H1 (cell line): ENCODE results near the gene SYT13. TPM values are rescaled to one million over a fixed set of nuclear protein-coding genes. Genes with fewer than 3 reads are reported as not detected.

Experiments
- CTCF ChIA-PET: fragments of 300-600 bp; sonication (Branson Sonifier 250); formaldehyde crosslinking; loops from one replicate; lab custom pipeline; 2021; ENCODE audit not compliant: partially characterized antibody; lab: Charles Lee
- POLR2A ChIA-PET: fragments of 300-600 bp; sonication (Branson Sonifier 250); formaldehyde crosslinking; loops from one replicate; lab custom pipeline; 2021; ENCODE audit warnings: inconsistent platforms; ENCODE audit not compliant: partially characterized antibody; lab: Charles Lee
- DNase-seq, 2 experiments: peaks; one replicate each; pipeline versions ENCODE4 v3.0.0 to v3.0.0-alpha.2; 2010 to 2022; ENCODE audit warnings: low spot score in 2 of 2, low read depth in 1 of 2, mixed read lengths in 1 of 2
- FAIRE-seq: peaks from 2 replicates; lab custom pipeline; 2011; peaks lifted over from hg19 to GRCh38; lab: Jason Lieb, UNC
- H2AFZ ChIP-seq: 2 replicates; pipeline ENCODE4 v1.8.1; 2012; ENCODE audit warnings: low read length, inconsistent platforms
- H2AK5ac ChIP-seq: 2 replicates; pipeline ENCODE4 v1.6.1; 2013; ENCODE audit warnings: low read depth, low read length
- H2BK120ac ChIP-seq: replicated peaks from 2 replicates; pipeline ENCODE3; 2013; ENCODE audit warnings: low read depth, low read length, inconsistent platforms
- H2BK12ac ChIP-seq: 2 replicates; pipeline ENCODE4 v1.6.1; 2013; ENCODE audit warnings: low read depth, low read length
- H2BK15ac ChIP-seq: 2 replicates; pipeline ENCODE4 v1.6.1; 2013; ENCODE audit warnings: low read length
- H2BK20ac ChIP-seq: 2 replicates; pipeline ENCODE4 v1.6.1; 2013; ENCODE audit warnings: low read length
- H2BK5ac ChIP-seq: 2 replicates; pipeline ENCODE4 v1.6.1; 2013; ENCODE audit warnings: low read depth, low read length
- H3K14ac ChIP-seq: 2 replicates; pipeline ENCODE4 v1.6.1; 2013; ENCODE audit warnings: inconsistent platforms; ENCODE audit not compliant: insufficient read length
- H3K18ac ChIP-seq: 2 replicates; pipeline ENCODE4 v1.6.1; 2013; ENCODE audit warnings: low read length; ENCODE audit errors: extremely low read depth
- H3K23ac ChIP-seq: 2 replicates; pipeline ENCODE4 v1.6.1; 2013; ENCODE audit warnings: inconsistent platforms; ENCODE audit not compliant: insufficient read length
- H3K23me2 ChIP-seq: 2 replicates; pipeline ENCODE4 v1.6.1; 2013; ENCODE audit warnings: low read depth, low read length
- H3K27ac ChIP-seq: 2 replicates; pipeline ENCODE4 v1.6.1; 2011; ENCODE audit warnings: low read depth, low read length, inconsistent platforms
- H3K27me3 ChIP-seq, 4 experiments: replicated peaks in 1 of 4; 1 replicate in 1 of 4; 2 replicates in 3 of 4; pipeline versions ENCODE4 v1.6.1 to v1.8.1; 2011 to 2013; ENCODE audit warnings: low read length in 3 of 4, mild to moderate bottlenecking in 3 of 4, inconsistent platforms in 2 of 4, mixed read lengths in 2 of 4, moderate library complexity in 1 of 4; ENCODE audit not compliant: control insufficient read depth in 3 of 4, insufficient read depth in 3 of 4; ENCODE audit errors: extremely low read depth in 1 of 4
- H3K36me3 ChIP-seq, 4 experiments: 2 replicates each; pipeline versions ENCODE4 v1.6.1 to v1.8.1; 2011 to 2013; ENCODE audit warnings: mild to moderate bottlenecking in 4 of 4, low read length in 3 of 4, moderate library complexity in 2 of 4, control low read depth in 1 of 4, inconsistent platforms in 1 of 4; ENCODE audit not compliant: insufficient read depth in 4 of 4, control insufficient read depth in 2 of 4
- H3K4ac ChIP-seq: replicated peaks from 2 replicates; pipeline ENCODE3; 2013; ENCODE audit warnings: low read length, low read depth, mixed read lengths, inconsistent platforms; ENCODE audit not compliant: insufficient read length
- H3K4me1 ChIP-seq, 4 experiments: replicated peaks in 1 of 4; 1 replicate in 1 of 4; 2 replicates in 3 of 4; pipeline versions ENCODE4 v1.6.1 to v1.8.1; 2011 to 2013; ENCODE audit warnings: low read length in 3 of 4, inconsistent platforms in 2 of 4, mixed read lengths in 1 of 4; ENCODE audit not compliant: insufficient read depth in 4 of 4, control insufficient read depth in 3 of 4
- H3K4me2 ChIP-seq, 2 experiments: 2 replicates each; pipeline versions ENCODE4 v1.6.1 to v1.8.1; 2011 to 2013; ENCODE audit warnings: low read depth in 2 of 2, low read length in 2 of 2, control low read depth in 1 of 2, inconsistent platforms in 1 of 2, mild to moderate bottlenecking in 1 of 2; ENCODE audit not compliant: insufficient read depth in 1 of 2
- H3K4me3 ChIP-seq, 4 experiments: fragments of 200-600, 300-600 bp in 1 of 4; sonication (generic), shearing (Covaris generic), sonication (Bioruptor Twin) in 1 of 4; 2 replicates each; pipeline versions ENCODE4 v1.5.1 to v1.8.1; 2011 to 2016; ENCODE audit warnings: low read length in 4 of 4, low read depth in 3 of 4, control low read depth in 2 of 4, inconsistent platforms in 2 of 4, mild to moderate bottlenecking in 2 of 4, mixed read lengths in 1 of 4, moderate library complexity in 1 of 4; ENCODE audit not compliant: insufficient read depth in 2 of 4; ENCODE audit errors: extremely low read depth in 1 of 4
- H3K56ac ChIP-seq: replicated peaks from 2 replicates; pipeline ENCODE3; 2013; ENCODE audit warnings: low read depth, mild to moderate bottlenecking, mixed read lengths, low read length, inconsistent platforms; ENCODE audit not compliant: insufficient read length
- H3K79me1 ChIP-seq: 2 replicates; pipeline ENCODE4 v1.6.1; 2013; ENCODE audit warnings: low read depth, low read length, control low read depth
- H3K79me2 ChIP-seq, 2 experiments: 2 replicates each; pipeline versions ENCODE4 v1.6.1 to v1.8.1; 2012 to 2013; ENCODE audit warnings: low read length in 2 of 2, mild to moderate bottlenecking in 2 of 2, inconsistent platforms in 1 of 2; ENCODE audit not compliant: insufficient read depth in 2 of 2, control insufficient read depth in 1 of 2
- H3K9ac ChIP-seq, 4 experiments: replicated peaks in 1 of 4; 1 replicate in 1 of 4; 2 replicates in 3 of 4; pipeline versions ENCODE4 v1.6.1 to v1.8.1; 2011 to 2013; ENCODE audit warnings: low read depth in 3 of 4, low read length in 3 of 4, control low read depth in 2 of 4, mild to moderate bottlenecking in 2 of 4, moderate library complexity in 2 of 4, inconsistent platforms in 1 of 4; ENCODE audit errors: extremely low read depth in 1 of 4
- H3K9me3 ChIP-seq, 2 experiments: 2 replicates each; pipeline versions ENCODE4 v1.6.1 to v1.8.1; 2012 to 2013; ENCODE audit warnings: mild to moderate bottlenecking in 2 of 2, moderate library complexity in 2 of 2, control low read depth in 1 of 2, inconsistent platforms in 1 of 2, low read depth in 1 of 2, low read length in 1 of 2, mixed read lengths in 1 of 2; ENCODE audit not compliant: insufficient read depth in 2 of 2
- H4K20me1 ChIP-seq, 2 experiments: replicated peaks in 1 of 2; 2 replicates each; pipeline versions ENCODE3 to v1.8.1; 2011 to 2013; ENCODE audit warnings: inconsistent platforms in 2 of 2, low read length in 2 of 2, mild to moderate bottlenecking in 1 of 2; ENCODE audit not compliant: insufficient read depth in 2 of 2, control insufficient read depth in 1 of 2
- H4K5ac ChIP-seq: 2 replicates; pipeline ENCODE4 v1.6.1; 2013; ENCODE audit warnings: low read length, low read depth, mixed read lengths, inconsistent platforms; ENCODE audit not compliant: insufficient read length
- H4K8ac ChIP-seq: 2 replicates; pipeline ENCODE4 v1.8.0; 2013; ENCODE audit warnings: mild to moderate bottlenecking, moderate library complexity, low read length, inconsistent platforms; ENCODE audit not compliant: insufficient read depth; ENCODE audit errors: extremely low read depth
- H4K91ac ChIP-seq: replicated peaks from 2 replicates; pipeline ENCODE3; 2013; ENCODE audit warnings: low read length, mixed read lengths, inconsistent platforms; ENCODE audit not compliant: insufficient read length
- ASH2L ChIP-seq: fragments of 200-600, 300-600 bp; sonication (generic); IDR thresholded peaks from one replicate; pipeline ENCODE4 v1.7.1; 2017; ENCODE audit warnings: low read length
- BCL11A ChIP-seq, 2 experiments: IDR thresholded peaks; one replicate each; pipeline ENCODE4 v1.6.1; 2011; ENCODE audit warnings: low read depth in 2 of 2, low read length in 2 of 2, mild to moderate bottlenecking in 2 of 2
- EZH2 ChIP-seq: fragments of 200-600 bp; sonication (generic); IDR thresholded peaks from 2 replicates; pipeline ENCODE4 v1.7.1; 2012; ENCODE audit warnings: low read depth, mild to moderate bottlenecking, moderate library complexity, low read length, inconsistent platforms; ENCODE audit not compliant: severe bottlenecking
- JUND ChIP-seq: IDR thresholded peaks from 2 replicates; pipeline ENCODE4 v1.6.1; 2011; ENCODE audit warnings: mild to moderate bottlenecking, improper control_type of control experiment, low read length
- MAFK ChIP-seq: IDR thresholded peaks from 2 replicates; pipeline ENCODE4 v1.6.1; 2012; ENCODE audit warnings: low read depth, mild to moderate bottlenecking, improper control_type of control experiment, low read length
- NRF1 ChIP-seq: IDR thresholded peaks from 2 replicates; pipeline ENCODE4 v1.6.1; 2011; ENCODE audit warnings: mild to moderate bottlenecking, low read depth, low read length, improper control_type of control experiment
- RAD21 ChIP-seq, 2 experiments: IDR thresholded peaks in 1 of 2; conservative IDR thresholded peaks in 1 of 2; 2 replicates each; pipeline ENCODE4 v1.6.1; 2011; ENCODE audit warnings: low read depth in 2 of 2, low read length in 2 of 2, improper control_type of control experiment in 1 of 2, inconsistent platforms in 1 of 2, mild to moderate bottlenecking in 1 of 2, moderate library complexity in 1 of 2
- RBBP5 ChIP-seq: IDR thresholded peaks from 2 replicates; pipeline ENCODE4 v1.7.1; 2012; ENCODE audit warnings: low read depth, mild to moderate bottlenecking, inconsistent platforms, low read length, moderate library complexity, borderline replicate concordance
- RXRA ChIP-seq: IDR thresholded peaks from 2 replicates; pipeline ENCODE4 v1.6.1; 2011; ENCODE audit warnings: low read depth, mild to moderate bottlenecking, low read length, moderate library complexity; ENCODE audit not compliant: insufficient read depth
- SIN3A ChIP-seq, 2 experiments: IDR thresholded peaks in 1 of 2; conservative IDR thresholded peaks in 1 of 2; 2 replicates each; pipeline ENCODE4 v1.6.1; 2011 to 2012; ENCODE audit warnings: low read length in 2 of 2, improper control_type of control experiment in 1 of 2, low read depth in 1 of 2, mild to moderate bottlenecking in 1 of 2
- TAF1 ChIP-seq: IDR thresholded peaks from 2 replicates; pipeline ENCODE4 v1.6.1; 2011; ENCODE audit warnings: mild to moderate bottlenecking, low read depth, low read length
- USF2 ChIP-seq: IDR thresholded peaks from 2 replicates; pipeline ENCODE4 v1.6.1; 2011; ENCODE audit warnings: low read length, improper control_type of control experiment
- WGBS, 2 experiments: shearing (Covaris generic) in 1 of 2; methylation state at CpG; one replicate each; pipeline versions ENCODE4 v1.1.6 to v1.1.7; 2013 to 2015; ENCODE audit warnings: low lambda C conversion rate in 2 of 2, mixed read lengths in 2 of 2, inconsistent platforms in 1 of 2, low coverage in 1 of 2, missing lambda C conversion rate in 1 of 2; ENCODE audit not compliant: insufficient replicate concordance in 2 of 2, insufficient coverage in 1 of 2, insufficient read length in 1 of 2; ENCODE audit errors: extremely low coverage in 1 of 2, missing lambda C conversion rate in 1 of 2; 5-methylcytosine and 5-hydroxymethylcytosine counted together
- polyA plus RNA-seq, 7 experiments: library from polyadenylated mRNA; depleted of rRNA in 3 of 7; stranded (reverse) in 5 of 7; unstranded in 2 of 7; fragments of >200 nt in 5 of 7; fragments of 200-250 nt in 2 of 7; gene quantifications; 1 replicate in 5 of 7; 2 replicates in 1 of 7; 4 replicates in 1 of 7; pipeline versions ENCODE4 v1.2.1 to v1.2.3, GENCODE V29; 2011 to 2013; ENCODE audit warnings: missing spikeins in 2 of 7, mixed read lengths in 2 of 7
- total RNA-seq: library from RNA; stranded (reverse); fragmentation: NEBNext Ultra II Directional; extraction: Animal tissue kit (Norgen Biotek cat#: 25700); gene quantifications from 2 replicates; pipeline ENCODE4 v1.2.1, GENCODE V29; 2021

Gene SYT13
- total and polyA plus RNA-seq, 2 of the 8 experiments (the other 6 are each of a cell fraction or from before 2014, with no cell fraction given) = 4.8 to 13.2 TPM

- Histone ChIP-seq H4K91ac (no peak overlapping the region), H3K79me2 (no peaks in the 10 kb centered on the region), H2AFZ (no peak overlapping the region), H3K27me3 (peaks cover 0 to 2% (median 0%) of the 10 kb centered on the region in 4 experiments; a peak in 1 of 7 replicates), H3K23me2 (no peaks in the 10 kb centered on the region), H2BK120ac (no peak overlapping the region), H2BK5ac (no peak overlapping the region), H3K14ac (no peak overlapping the region), H2BK15ac (no peak overlapping the region), H3K36me3 (no peaks in the 10 kb centered on the region), H3K4me2 (no peak overlapping the region), H3K23ac (no peak overlapping the region), H2BK20ac (no peak overlapping the region), H4K20me1 (no peaks in the 10 kb centered on the region), H3K56ac (no peak overlapping the region), H3K79me1 (no peaks in the 10 kb centered on the region), H3K9ac (no peak overlapping the region), H4K8ac (no peak overlapping the region), H3K9me3 (no peaks in the 10 kb centered on the region), H3K4me3 (no peak overlapping the region), H3K4ac (no peak overlapping the region), H3K18ac (no peak overlapping the region), H3K27ac (no peak overlapping the region), H2BK12ac (no peak overlapping the region), H4K5ac (no peak overlapping the region), H3K4me1 (no peaks in the 10 kb centered on the region; a peak in 1 of 7 replicates), H2AK5ac (no peak overlapping the region)
- POLR2A ChIA-PET = no interaction called here
- WGBS, 2 experiments = 92% methylated on average over 1 of the region's 1 CpG; no CpG with 5 or more reads in 1 of the 2 experiments
- TF ChIP-seq EZH2 (no peak), BCL11A (IDR thresholded peaks at IDR 0.05; ENCODE audit: low read depth in 2 of 2, low read length in 2 of 2) (no peak), JUND (no peak), RAD21 (IDR thresholded peaks at IDR 0.05 in 1 of 2, conservative IDR thresholded peaks at IDR 0.05 in 1 of 2; ENCODE audit: low read depth in 2 of 2, low read length in 2 of 2) (no peak), NRF1 (no peak), TAF1 (no peak), ASH2L (no peak), RBBP5 (no peak), MAFK (no peak), USF2 (no peak), RXRA (no peak), SIN3A (conservative IDR thresholded peaks at IDR 0.05 in 1 of 2, IDR thresholded peaks at IDR 0.05 in 1 of 2; ENCODE audit: low read depth in 1 of 2, low read length in 2 of 2) (no peak)
- no peak for DNase-seq
- FAIRE-seq = no peak
- CTCF ChIA-PET = interaction anchor here (0.7 to 4.5 kb wide), 6 partner anchors 8 to 214 kb away, joined by 3 to 23 read pairs (median 6); no protein-coding TSS in a partner anchor
These were observed 32.9 kb upstream of the SYT13 start for GRCh38 chr11:45319077-45319476.
